Measurements from ENCODE around the gene PHF11. TPM values are rescaled to one million over a fixed set of nuclear protein-coding genes. Genes with fewer than 3 reads are reported as not detected.

Gene PHF11
- 12.0 and 14.9 TPM in 2 replicates for total RNA-seq
- long read RNA-seq, transcript PHF11-202 (10 exons, 1,359 nt) = major isoform, 5 of 12 reads
- long read RNA-seq, partial matches to known transcripts = 2 of 12 reads
- long read RNA-seq, other reads (novel, unspliced or antisense) = 1 of 12 reads

- peaks cover 4% of the 10 kb centered on the region for H3K4me1 Mint-ChIP-seq
- DNase-seq (ENCODE audit: low read depth, low spot score) = peak; percentile 50
- peak within 1 kb of the TSS; percentile 80 for H3K27ac Mint-ChIP-seq (ENCODE audit: unreplicated experiment)
- H3K4me3 Mint-ChIP-seq = peak within 1 kb of the TSS; percentile 95
- TF ChIP-seq CTCF (conservative IDR thresholded peaks at IDR 0.05) = peak; percentile 43
- H3K9me3 Mint-ChIP-seq = no peaks in the 10 kb centered on the region
- no peaks in the 10 kb centered on the region for H3K36me3 Mint-ChIP-seq (ENCODE audit: low read depth)
- no peaks in the 10 kb centered on the region for H3K27me3 Mint-ChIP-seq (ENCODE audit: low read depth)
Observed at GRCh38 chr13:49495783-49496762, at the start of gene PHF11. Gene PHF11 (plus strand): TSS chr13:49495953. CDS start chr13:49496002, 49 bp downstream.

GRCh38 chr13:49446473-49446872, 49.3 kb upstream of the PHF11 start:
- H3K9me3 Mint-ChIP-seq = no peaks in the 10 kb centered on the region
- no peaks in the 10 kb centered on the region for H3K36me3 Mint-ChIP-seq (ENCODE audit: low read depth)
- H3K27me3 Mint-ChIP-seq (ENCODE audit: low read depth) = no peaks in the 10 kb centered on the region
- H3K4me1 Mint-ChIP-seq = peaks cover 20% of the 10 kb centered on the region
- no peak for TF ChIP-seq CTCF (conservative IDR thresholded peaks at IDR 0.05)
- no peak overlapping the region for H3K27ac Mint-ChIP-seq (ENCODE audit: unreplicated experiment)
- no peak for DNase-seq (ENCODE audit: low read depth, low spot score)
- H3K4me3 Mint-ChIP-seq = peak overlapping the region; percentile 82

- no peaks in the 10 kb centered on the region for H3K27me3 Mint-ChIP-seq (ENCODE audit: low read depth)
Observed at GRCh38 chr13:49448753-49449152, 47.0 kb upstream of the PHF11 start.

GRCh38 chr13:49450105-49450819, 45.5 kb upstream of the PHF11 start:
- no peak overlapping the region for H3K27ac Mint-ChIP-seq (ENCODE audit: unreplicated experiment)
- TF ChIP-seq CTCF (conservative IDR thresholded peaks at IDR 0.05) = no peak
- no peak for DNase-seq (ENCODE audit: low read depth, low spot score)
- H3K36me3 Mint-ChIP-seq (ENCODE audit: low read depth) = no peaks in the 10 kb centered on the region
- no peaks in the 10 kb centered on the region for H3K4me1 Mint-ChIP-seq
- H3K9me3 Mint-ChIP-seq = no peaks in the 10 kb centered on the region
- H3K4me3 Mint-ChIP-seq = no peak overlapping the region
- H3K27me3 Mint-ChIP-seq (ENCODE audit: low read depth) = no peaks in the 10 kb centered on the region

More at GRCh38 chr13:49448753-49449152, 47.0 kb upstream of the PHF11 start:
- DNase-seq (ENCODE audit: low read depth, low spot score) = no peak
- Mint-ChIP-seq H3K27ac (ENCODE audit: unreplicated experiment) (no peak overlapping the region), H3K9me3 (no peaks in the 10 kb centered on the region), H3K4me1 (peaks cover 12% of the 10 kb centered on the region), H3K36me3 (ENCODE audit: low read depth) (no peaks in the 10 kb centered on the region), H3K4me3 (no peak overlapping the region)
- no peak for TF ChIP-seq CTCF (conservative IDR thresholded peaks at IDR 0.05)

- H3K27me3 Mint-ChIP-seq (ENCODE audit: low read depth) = no peaks in the 10 kb centered on the region
- DNase-seq (ENCODE audit: low read depth, low spot score) = no peak
- no peaks in the 10 kb centered on the region for H3K4me1 Mint-ChIP-seq
- no peaks in the 10 kb centered on the region for H3K9me3 Mint-ChIP-seq
- H3K27ac Mint-ChIP-seq (ENCODE audit: unreplicated experiment) = no peak overlapping the region
- no peak overlapping the region for H3K4me3 Mint-ChIP-seq
- TF ChIP-seq CTCF (conservative IDR thresholded peaks at IDR 0.05) = no peak
- H3K36me3 Mint-ChIP-seq (ENCODE audit: low read depth) = no peaks in the 10 kb centered on the region
Observed at GRCh38 chr13:49452725-49453457, 42.9 kb upstream of the PHF11 start.

Measured in neural crest cell (in vitro differentiated cells).